IMR-90 (cell line): ENCODE measurements around the gene GRAMD4. TPM values are rescaled to one million over a fixed set of nuclear protein-coding genes. Genes with fewer than 3 reads are reported as not detected.

Experiments
- ATAC-seq: fragments of 200-7000 bp; cut with Tn5 transposase; 2 replicates; pipeline ENCODE4 v1.9.1; 2020; ENCODE audit warnings: low read depth, mild to moderate bottlenecking, moderate library complexity
- BruUV-seq: library from RNA; stranded (reverse); fragments of 400-500 nt; replicated peaks from 2 replicates; lab custom pipeline; 2021; lab: Mats Ljungman, UMichigan
- CTCF ChIA-PET: fragments of 300-600 bp; formaldehyde crosslinking; extraction: SDS; loops from one replicate; lab custom pipeline; 2021; ENCODE audit warnings: antibody characterized with exemption; lab: Yijun Ruan, JAX
- POLR2A ChIA-PET: fragments of 300-600 bp; sonication (Branson Sonifier 250); formaldehyde crosslinking; loops from one replicate; lab custom pipeline; 2022; ENCODE audit warnings: antibody characterized with exemption; ENCODE audit not compliant: unreplicated experiment; lab: Charles Lee
- DNase-seq: peaks from one replicate; pipeline ENCODE4 v3.0.0; 2013
- H2AFZ ChIP-seq: replicated peaks from 2 replicates; pipeline ENCODE3; 2013; ENCODE audit warnings: low read length, mild to moderate bottlenecking; ENCODE audit not compliant: poor library complexity
- H2AK5ac ChIP-seq: 2 replicates; pipeline ENCODE4 v1.6.1; 2013; ENCODE audit warnings: low read depth, low read length, inconsistent platforms
- H2AK9ac ChIP-seq: replicated peaks from 2 replicates; pipeline ENCODE3; 2013; ENCODE audit warnings: mild to moderate bottlenecking, low read depth, low read length, moderate library complexity; ENCODE audit not compliant: poor library complexity
- H2BK120ac ChIP-seq: 2 replicates; pipeline ENCODE4 v1.6.1; 2013; ENCODE audit warnings: low read depth, low read length, inconsistent platforms
- H2BK15ac ChIP-seq: 3 replicates; pipeline ENCODE4 v1.6.1; 2013; ENCODE audit warnings: low read depth, low read length, inconsistent platforms
- H2BK20ac ChIP-seq: 2 replicates; pipeline ENCODE4 v1.6.1; 2013; ENCODE audit warnings: low read depth, mild to moderate bottlenecking, inconsistent platforms, low read length, moderate library complexity
- H2BK5ac ChIP-seq: 2 replicates; pipeline ENCODE4 v1.6.1; 2013; ENCODE audit warnings: mild to moderate bottlenecking, low read depth, low read length, inconsistent platforms; ENCODE audit not compliant: poor library complexity, severe bottlenecking
- H3K14ac ChIP-seq: replicated peaks from 2 replicates; pipeline ENCODE4 v1.6.1; 2013; ENCODE audit warnings: low read depth, low read length, inconsistent platforms
- H3K18ac ChIP-seq: 2 replicates; pipeline ENCODE4 v1.6.1; 2013; ENCODE audit warnings: low read depth, low read length, control low read depth
- H3K23ac ChIP-seq: 2 replicates; pipeline ENCODE4 v1.6.1; 2013; ENCODE audit warnings: low read depth, low read length, inconsistent platforms
- H3K27ac ChIP-seq: 2 replicates; pipeline ENCODE4 v1.5.1; 2013; ENCODE audit warnings: mild to moderate bottlenecking, control low read depth, low read length; ENCODE audit not compliant: insufficient read depth
- H3K27me3 ChIP-seq: 2 replicates; pipeline ENCODE4 v1.6.1; 2013; ENCODE audit warnings: low read length; ENCODE audit not compliant: control insufficient read depth, insufficient read depth
- H3K36me3 ChIP-seq: 2 replicates; pipeline ENCODE4 v1.6.1; 2013; ENCODE audit warnings: low read length, mixed read lengths; ENCODE audit not compliant: control insufficient read depth, insufficient read depth
- H3K4ac ChIP-seq: 2 replicates; pipeline ENCODE4 v1.6.1; 2013; ENCODE audit warnings: low read depth, low read length, inconsistent platforms
- H3K4me1 ChIP-seq: 2 replicates; pipeline ENCODE4 v1.6.1; 2013; ENCODE audit warnings: low read length, mixed read lengths; ENCODE audit not compliant: control insufficient read depth, insufficient read depth
- H3K4me2 ChIP-seq: 2 replicates; pipeline ENCODE4 v1.6.1; 2013; ENCODE audit warnings: low read depth, mild to moderate bottlenecking, control low read depth, low read length, moderate library complexity
- H3K4me3 ChIP-seq: 2 replicates; pipeline ENCODE4 v1.5.1; 2013; ENCODE audit warnings: low read depth, mild to moderate bottlenecking, control low read depth, low read length, moderate library complexity; ENCODE audit not compliant: insufficient read depth
- H3K56ac ChIP-seq: 2 replicates; pipeline ENCODE4 v1.6.1; 2013; ENCODE audit warnings: low read length, inconsistent platforms; ENCODE audit not compliant: insufficient read depth; ENCODE audit errors: extremely low read depth
- H3K79me1 ChIP-seq, 2 experiments: 2 replicates each; pipeline ENCODE4 v1.6.1; 2013; ENCODE audit warnings: low read length in 2 of 2, inconsistent platforms in 1 of 2, low read depth in 1 of 2
- H3K9ac ChIP-seq: 2 replicates; pipeline ENCODE4 v1.6.1; 2013; ENCODE audit warnings: low read depth, low read length, control low read depth
- H3K9me1 ChIP-seq: 2 replicates; pipeline ENCODE4 v1.6.1; 2013; ENCODE audit warnings: low read length, inconsistent platforms; ENCODE audit not compliant: insufficient read depth
- H3K9me3 ChIP-seq: 2 replicates; pipeline ENCODE4 v1.6.1; 2013; ENCODE audit warnings: low read length; ENCODE audit not compliant: control insufficient read depth, insufficient read depth
- H4K20me1 ChIP-seq: 2 replicates; pipeline ENCODE4 v1.6.1; 2013; ENCODE audit warnings: low read length, inconsistent platforms; ENCODE audit not compliant: insufficient read depth
- H4K5ac ChIP-seq: 2 replicates; pipeline ENCODE4 v1.6.1; 2013; ENCODE audit warnings: mild to moderate bottlenecking, low read depth, low read length, control low read depth
- H4K8ac ChIP-seq, 2 experiments: 2 replicates each; pipeline ENCODE4 v1.6.1; 2013; ENCODE audit warnings: low read depth in 2 of 2, low read length in 2 of 2, control low read depth in 1 of 2, inconsistent platforms in 1 of 2
- H4K91ac ChIP-seq: 2 replicates; pipeline ENCODE4 v1.6.1; 2013; ENCODE audit warnings: low read depth, low read length, inconsistent platforms; ENCODE audit not compliant: insufficient read depth
- CEBPB ChIP-seq: IDR thresholded peaks from 2 replicates; pipeline ENCODE4 v1.6.1; 2012; ENCODE audit warnings: low read depth, low read length, improper control_type of control experiment
- CTCF ChIP-seq: conservative IDR thresholded peaks from 2 replicates; pipeline ENCODE4 v1.5.1; 2012; ENCODE audit warnings: mild to moderate bottlenecking, low read depth, low read length, improper control_type of control experiment
- FOS ChIP-seq: fragments of 150-350 bp; IDR thresholded peaks from 2 replicates; pipeline ENCODE4 v1.6.1; 2016; ENCODE audit warnings: low read depth, low read length
- MAFK ChIP-seq: IDR thresholded peaks from 2 replicates; pipeline ENCODE4 v1.6.1; 2012; ENCODE audit warnings: low read depth, low read length, improper control_type of control experiment
- MAZ ChIP-seq: IDR thresholded peaks from 2 replicates; pipeline ENCODE4 v1.6.1; 2012; ENCODE audit warnings: low read depth, mild to moderate bottlenecking, low read length, improper control_type of control experiment, moderate library complexity, borderline replicate concordance
- MXI1 ChIP-seq: IDR thresholded peaks from 2 replicates; pipeline ENCODE4 v1.6.1; 2012; ENCODE audit warnings: low read depth, mild to moderate bottlenecking, low read length, moderate library complexity, borderline replicate concordance
- NFE2L2 ChIP-seq: fragments of 150-350 bp; IDR thresholded peaks from 2 replicates; pipeline ENCODE4 v1.6.1; 2016; ENCODE audit warnings: low read depth, mild to moderate bottlenecking, low read length
- POLR2A ChIP-seq: IDR thresholded peaks from 2 replicates; pipeline ENCODE4 v1.6.1; 2012; ENCODE audit warnings: mild to moderate bottlenecking, low read depth, low read length
- RAD21 ChIP-seq: IDR thresholded peaks from 2 replicates; pipeline ENCODE4 v1.6.1; 2012; ENCODE audit warnings: low read length, improper control_type of control experiment
- RCOR1 ChIP-seq: IDR thresholded peaks from 2 replicates; pipeline ENCODE4 v1.6.1; 2012; ENCODE audit warnings: mild to moderate bottlenecking, low read length, improper control_type of control experiment; ENCODE audit not compliant: insufficient replicate concordance
- SMC3 ChIP-seq: fragments of 150-350 bp; IDR thresholded peaks from 2 replicates; pipeline ENCODE4 v1.6.1; 2016; ENCODE audit warnings: low read depth, mild to moderate bottlenecking, antibody characterized with exemption, low read length, moderate library complexity
- WGBS, 2 experiments: methylation state at CpG; one replicate each; pipeline versions ENCODE4 v1.1.5 to v1.1.7; 2013; ENCODE audit warnings: missing lambda C conversion rate in 2 of 2; ENCODE audit not compliant: insufficient read length in 1 of 2; ENCODE audit errors: extremely low coverage in 2 of 2; 5-methylcytosine and 5-hydroxymethylcytosine counted together
- dilution Hi-C: fragments of 300-500 bp; cut with HindIII; formaldehyde crosslinking; loops from one replicate; pipeline ENCODE4 v1.14.3; 2018; ENCODE audit warnings: low sequenced_read_pairs; ENCODE audit not compliant: unreplicated experiment
- in situ Hi-C: fragments of 300-500 bp; cut with MboI; formaldehyde crosslinking; loops from 3 replicates; pipeline ENCODE4 v1.14.3; 2019; ENCODE audit warnings: low sequenced_read_pairs, inconsistent platforms, mixed read lengths
- intact Hi-C: fragments of 100-400 bp; cut with micrococcal nuclease; formaldehyde crosslinking; loops from 2 replicates; pipeline ENCODE4 v1.10.0; 2022
- polyA plus RNA-seq, 3 experiments: library from polyadenylated mRNA; depleted of rRNA; stranded (reverse); fragments of >200 nt; gene quantifications; 2 replicates each; pipeline ENCODE4 v1.2.3, GENCODE V29; 2012; ENCODE audit warnings: low replicate concordance in 1 of 3
- total RNA-seq: library from RNA; depleted of rRNA; stranded (reverse); fragments of >200 nt; gene quantifications from 2 replicates; pipeline ENCODE4 v1.2.3, GENCODE V29; 2012
- TF ChIP-seq, protein P1 (sequence below): fragments of 150-350 bp; IDR thresholded peaks from 2 replicates; pipeline ENCODE4 v1.6.1; 2017; ENCODE audit warnings: mild to moderate bottlenecking, antibody characterized with exemption, low read length, low read depth

The GRAMD4 gene
- total and polyA plus RNA-seq, 2 of the 4 experiments (the other 2 are of a cell fraction) = 2.7 to 5.8 TPM

DNA sequence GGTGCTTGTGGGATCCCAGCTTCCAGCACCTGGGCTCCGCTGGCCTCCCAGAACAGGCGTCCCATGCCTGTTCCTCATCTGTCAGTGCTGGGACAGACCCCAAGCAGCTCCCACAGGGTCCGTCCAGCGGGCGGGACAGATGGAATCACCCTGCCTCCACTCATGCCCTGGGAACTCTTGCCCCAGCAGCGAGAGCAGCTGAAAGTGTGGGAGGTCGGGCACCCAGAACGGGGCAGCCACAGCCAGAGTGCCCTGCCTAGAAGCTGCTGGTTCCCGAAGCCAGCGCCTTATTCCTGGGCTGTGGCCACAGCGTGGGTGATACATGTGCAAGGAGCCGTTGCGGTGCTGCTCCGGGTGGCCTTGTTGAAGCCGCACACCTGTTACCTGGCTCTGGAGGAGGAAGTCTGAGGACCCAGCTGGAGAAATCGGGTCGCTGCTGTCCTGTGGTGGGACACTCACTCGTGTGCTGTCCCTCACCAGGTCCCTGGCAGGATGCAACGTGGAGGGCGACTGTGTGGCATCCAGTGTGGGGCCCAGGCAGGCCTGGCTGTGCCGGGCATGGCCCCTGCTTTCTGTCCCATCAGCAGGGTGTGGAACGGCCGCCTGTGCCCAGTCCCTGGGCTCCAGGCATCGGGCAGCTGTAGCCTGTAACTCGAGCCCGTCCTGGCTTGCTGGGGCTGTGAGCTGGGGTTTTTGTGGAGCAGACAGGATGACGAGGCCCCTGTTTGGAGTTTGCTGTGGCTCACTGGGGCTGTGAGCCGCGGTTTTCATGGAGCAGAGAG is 16.2 kb downstream of the GRAMD4 start (continued):
- TF ChIP-seq, protein P1, sequence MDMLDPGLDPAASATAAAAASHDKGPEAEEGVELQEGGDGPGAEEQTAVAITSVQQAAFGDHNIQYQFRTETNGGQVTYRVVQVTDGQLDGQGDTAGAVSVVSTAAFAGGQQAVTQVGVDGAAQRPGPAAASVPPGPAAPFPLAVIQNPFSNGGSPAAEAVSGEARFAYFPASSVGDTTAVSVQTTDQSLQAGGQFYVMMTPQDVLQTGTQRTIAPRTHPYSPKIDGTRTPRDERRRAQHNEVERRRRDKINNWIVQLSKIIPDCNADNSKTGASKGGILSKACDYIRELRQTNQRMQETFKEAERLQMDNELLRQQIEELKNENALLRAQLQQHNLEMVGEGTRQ = no peak

GRCh38 chr22:46637711-46638600 is 17.8 kb downstream of the GRAMD4 start:
- no peak overlapping the region for H3K9ac ChIP-seq
- no peak overlapping the region for H3K18ac ChIP-seq
- WGBS, 2 experiments = 88% methylated on average over 8 of the region's 21 CpGs; no CpG with 5 or more reads in 1 of the 2 experiments
- H2BK20ac ChIP-seq = no peak overlapping the region
- H3K4me1 ChIP-seq = peaks cover 14% of the 10 kb centered on the region
- no peak overlapping the region; the same call in 1 of the 2 replicates for H4K5ac ChIP-seq
- H3K4me3 ChIP-seq = no peak overlapping the region
- H3K4ac ChIP-seq = no peak overlapping the region
- no peaks in the 10 kb centered on the region for H3K9me3 ChIP-seq
- no peak overlapping the region for H2BK120ac ChIP-seq
- peaks cover 5% of the 10 kb centered on the region; the same call in 1 of the 2 replicates for H4K20me1 ChIP-seq
- intact Hi-C loops = no loop called here
- H3K79me1 ChIP-seq = no peaks in the 10 kb centered on the region; a peak in 1 of 4 replicates
- H4K91ac ChIP-seq = no peak overlapping the region
- no peaks in the 10 kb centered on the region for H3K27me3 ChIP-seq
- POLR2A ChIA-PET = no interaction called here
- H2AK9ac ChIP-seq = no peak overlapping the region
- CTCF ChIA-PET = no interaction called here
- no peak overlapping the region for H3K56ac ChIP-seq
- H2AFZ ChIP-seq = no peak overlapping the region
- H3K9me1 ChIP-seq = no peaks in the 10 kb centered on the region
- H3K23ac ChIP-seq = no peak overlapping the region
- H3K36me3 ChIP-seq = no peaks in the 10 kb centered on the region; the same call in 1 of the 2 replicates
- H2AK5ac ChIP-seq = no peak overlapping the region
- in situ Hi-C loops = no loop called here
- BruUV-seq = no TSS peak
- no peak overlapping the region for H3K14ac ChIP-seq
- DNase-seq (no peak), ATAC-seq (no peak)
- H3K4me2 ChIP-seq = no peak overlapping the region
- H2BK5ac ChIP-seq = no peak overlapping the region
- H3K27ac ChIP-seq = no peak overlapping the region
- H2BK15ac ChIP-seq = no peak overlapping the region
- dilution Hi-C loops = no loop called here
- H4K8ac ChIP-seq = no peak overlapping the region
- TF ChIP-seq CEBPB (no peak), RCOR1 (no peak), MAZ (no peak), CTCF (no peak), NFE2L2 (no peak), RAD21 (no peak), FOS (no peak), MXI1 (no peak), POLR2A (no peak), MAFK (no peak), SMC3 (no peak)
